HG02798 (cell line): ENCODE measurements around the gene APLP2.

ENCODE experiments used
- ATAC-seq: cut with Tn5 transposase; IDR thresholded peaks from one replicate; pipeline ENCODE4 v1.9.1; 2021; ENCODE audit warnings: mild to moderate bottlenecking; ENCODE audit not compliant: unreplicated experiment, poor library complexity

Gene APLP2

DNA sequence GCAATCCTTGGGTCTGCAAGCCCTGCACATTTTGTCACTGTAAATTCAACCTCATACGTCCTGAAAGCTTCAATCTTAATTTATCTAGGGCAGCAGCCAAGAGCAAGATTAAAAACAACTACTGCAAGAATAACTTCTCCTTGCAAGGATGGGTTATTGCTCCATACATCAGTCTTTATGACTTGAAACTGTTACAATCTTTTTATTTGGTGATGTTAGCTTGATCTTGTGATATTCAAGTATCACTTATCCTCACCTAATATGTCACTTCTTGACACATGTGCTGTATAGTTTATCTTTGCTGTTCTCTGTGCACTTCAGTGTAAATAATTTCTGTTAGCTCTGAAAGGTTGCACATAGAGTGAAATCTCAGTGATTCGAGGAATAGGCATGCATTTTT, 14.7 kb upstream of the APLP2 start:
- ATAC-seq, result no peak

DNA sequence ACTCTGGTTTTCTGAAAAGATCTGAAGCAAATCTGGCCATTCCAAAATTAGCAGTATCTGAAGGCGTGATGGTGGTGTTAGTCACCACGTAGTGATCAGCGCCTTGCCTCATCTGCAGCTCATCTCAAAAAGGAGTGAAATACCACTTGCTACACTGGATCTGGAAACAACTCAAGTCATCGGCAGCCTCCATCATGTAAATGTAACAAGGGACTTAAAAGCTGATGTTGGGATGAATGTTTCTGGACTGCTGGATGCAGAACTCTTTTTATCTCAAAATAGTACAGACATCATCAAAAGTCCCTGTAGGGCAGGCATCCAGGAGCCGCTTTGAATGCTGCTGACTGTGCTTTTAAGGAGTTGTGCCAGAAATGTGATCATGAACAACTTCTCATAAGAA, 14.1 kb upstream of the APLP2 start:
- no peak for ATAC-seq

DNA sequence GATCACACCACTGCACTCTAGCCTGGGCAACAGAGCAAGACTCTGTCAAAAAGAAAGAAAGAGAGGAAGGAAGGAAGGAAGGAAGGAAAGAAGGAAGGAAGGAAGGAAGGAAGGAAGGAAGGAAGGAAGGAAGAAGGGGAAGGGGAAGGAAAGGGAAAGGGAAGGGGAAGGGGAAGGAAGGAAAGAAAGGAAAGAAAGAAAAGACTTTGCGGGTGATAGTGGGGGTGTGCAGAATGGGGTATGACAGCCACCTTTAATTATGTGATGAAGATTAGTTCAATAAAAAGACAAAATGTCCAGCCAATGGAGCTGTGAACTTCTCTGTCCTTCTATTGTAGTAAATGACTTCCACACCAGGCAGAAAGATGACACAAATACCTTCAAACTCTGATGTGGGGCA, 8.7 kb upstream of the APLP2 start:
- no peak for ATAC-seq

DNA sequence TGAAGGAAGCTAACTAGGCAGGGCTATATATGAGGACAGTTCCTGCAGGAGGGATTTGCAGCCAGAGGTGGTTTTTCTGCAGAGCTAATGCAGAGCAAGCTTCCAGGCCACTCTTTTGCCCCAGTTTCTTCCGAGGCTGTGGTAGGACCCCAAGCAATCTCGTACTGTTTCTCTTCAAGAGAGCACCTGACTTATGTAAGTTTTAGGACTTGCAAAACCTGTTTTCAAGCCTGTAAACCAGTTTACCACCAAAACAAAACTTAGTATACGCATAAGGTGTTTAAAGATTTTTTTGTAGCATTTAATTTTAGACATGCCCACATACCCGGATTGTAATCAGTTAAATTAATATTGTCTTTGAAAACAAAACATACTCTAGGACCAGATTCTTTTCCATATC, 7.7 kb upstream of the APLP2 start:
- no peak for ATAC-seq

DNA sequence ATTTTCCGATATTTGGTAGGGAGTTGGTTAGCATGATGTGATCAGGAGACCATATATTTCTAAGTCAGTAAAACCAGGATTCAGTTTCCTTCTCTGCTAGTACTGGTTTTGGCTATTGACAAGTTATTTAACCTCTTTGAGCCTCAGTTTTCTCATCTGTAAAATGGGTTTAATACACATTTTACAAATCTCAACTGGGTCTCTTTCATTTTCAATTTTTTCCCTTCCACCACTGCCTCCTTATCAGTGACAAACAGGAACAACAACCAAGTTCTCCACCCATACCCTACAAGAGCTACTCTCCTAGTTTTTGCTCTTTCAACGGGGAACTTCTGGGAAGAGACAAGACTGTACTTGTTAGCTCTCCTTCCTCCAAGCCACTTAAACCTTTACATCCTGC, 6.2 kb upstream of the APLP2 start:
- no peak for ATAC-seq

DNA sequence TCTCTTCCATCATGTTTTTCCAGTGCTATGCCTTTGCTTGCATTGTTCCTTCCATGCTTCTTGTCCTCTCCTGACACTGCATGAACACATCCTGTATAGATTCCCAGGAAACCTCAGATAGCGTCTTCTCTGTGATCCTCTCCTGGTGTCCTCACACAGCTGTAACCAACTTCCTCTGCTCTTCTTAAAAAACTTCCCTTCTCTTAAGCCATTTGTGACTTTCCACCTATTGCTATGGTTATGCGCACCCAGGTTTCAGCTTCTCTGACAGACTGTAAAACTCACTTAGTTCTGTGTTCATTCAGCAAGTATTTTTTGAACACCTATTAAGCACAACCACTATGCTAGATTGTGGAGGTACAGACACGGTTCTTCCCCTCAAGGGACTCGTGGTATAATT, 5.1 kb upstream of the APLP2 start:
- no peak for ATAC-seq

DNA sequence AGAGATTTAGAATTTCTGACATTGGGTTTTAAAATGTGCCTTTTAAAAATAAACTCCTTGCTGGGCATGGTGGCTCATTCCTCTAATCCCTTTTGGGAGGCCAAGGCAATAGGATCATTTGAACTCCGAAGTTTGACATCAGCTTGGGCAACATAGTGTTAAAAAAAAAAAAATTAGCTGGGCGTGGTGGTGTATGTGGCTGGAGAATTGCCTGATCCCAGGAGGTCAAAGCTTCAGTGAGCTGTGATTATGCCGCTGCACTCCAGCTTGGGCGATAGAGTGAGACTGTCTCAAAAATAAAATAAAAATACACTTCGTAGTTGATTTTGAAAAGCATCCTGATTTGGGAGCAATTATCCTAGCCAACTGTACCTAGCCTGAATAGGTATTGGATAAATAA, 3.4 kb upstream of the APLP2 start:
- no peak for ATAC-seq

DNA sequence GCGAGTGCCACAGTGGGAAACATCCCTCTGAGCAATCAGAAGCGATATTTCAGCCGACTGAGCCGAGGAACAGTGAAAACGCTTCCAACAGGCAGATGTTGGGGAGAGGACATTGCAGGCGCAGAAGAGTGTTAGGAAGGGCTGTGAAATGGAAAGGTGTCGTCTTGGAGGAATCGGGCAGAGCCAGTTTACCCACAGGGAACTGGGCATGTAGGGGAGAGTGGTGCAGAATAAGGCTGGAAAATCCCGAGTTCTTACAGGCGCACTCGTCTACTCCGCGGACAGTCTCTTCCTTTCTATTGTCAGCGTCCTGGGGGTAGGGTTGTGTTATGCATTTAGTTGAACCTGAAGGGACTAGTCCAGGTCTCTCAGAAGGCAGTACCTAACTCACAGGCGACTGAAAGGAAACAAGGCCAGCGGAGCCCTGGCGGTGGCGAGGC, 1.1 kb upstream of the APLP2 start:
- no peak for ATAC-seq

DNA sequence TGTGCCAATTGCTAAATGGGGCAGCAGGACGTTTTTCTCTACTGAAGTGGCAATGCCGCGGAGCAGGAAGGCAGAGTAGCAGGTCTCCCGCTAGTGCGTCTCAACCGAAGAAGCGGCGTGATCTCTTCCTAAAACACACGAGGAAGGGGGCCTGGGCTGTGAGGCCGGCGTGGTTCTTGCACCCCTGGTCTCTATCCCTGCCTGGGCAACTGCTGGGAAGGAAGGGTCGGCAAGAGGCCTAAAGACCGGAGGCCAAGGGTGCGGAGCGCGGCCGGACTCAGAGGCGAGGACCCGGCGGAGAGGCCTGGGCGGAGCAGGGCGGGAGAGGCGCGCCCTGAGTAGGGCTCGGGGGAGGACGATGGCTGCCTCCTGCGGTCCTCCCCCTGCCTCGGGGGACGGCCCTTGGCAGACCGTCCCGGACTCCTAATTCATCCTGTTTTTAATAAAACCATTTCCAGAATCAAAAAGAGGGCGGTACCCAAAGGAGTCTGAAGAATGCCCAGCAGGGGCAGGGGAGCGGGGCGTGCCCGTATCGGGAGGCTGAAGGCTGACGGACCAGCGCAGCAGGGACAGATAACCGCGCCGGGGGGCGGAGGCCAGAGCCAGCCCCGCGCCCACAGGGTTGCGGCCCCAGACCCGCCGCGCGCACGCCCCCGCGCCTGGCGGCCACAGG, 572 bp upstream of the APLP2 start:
- ATAC-seq, result peak; percentile 38

DNA sequence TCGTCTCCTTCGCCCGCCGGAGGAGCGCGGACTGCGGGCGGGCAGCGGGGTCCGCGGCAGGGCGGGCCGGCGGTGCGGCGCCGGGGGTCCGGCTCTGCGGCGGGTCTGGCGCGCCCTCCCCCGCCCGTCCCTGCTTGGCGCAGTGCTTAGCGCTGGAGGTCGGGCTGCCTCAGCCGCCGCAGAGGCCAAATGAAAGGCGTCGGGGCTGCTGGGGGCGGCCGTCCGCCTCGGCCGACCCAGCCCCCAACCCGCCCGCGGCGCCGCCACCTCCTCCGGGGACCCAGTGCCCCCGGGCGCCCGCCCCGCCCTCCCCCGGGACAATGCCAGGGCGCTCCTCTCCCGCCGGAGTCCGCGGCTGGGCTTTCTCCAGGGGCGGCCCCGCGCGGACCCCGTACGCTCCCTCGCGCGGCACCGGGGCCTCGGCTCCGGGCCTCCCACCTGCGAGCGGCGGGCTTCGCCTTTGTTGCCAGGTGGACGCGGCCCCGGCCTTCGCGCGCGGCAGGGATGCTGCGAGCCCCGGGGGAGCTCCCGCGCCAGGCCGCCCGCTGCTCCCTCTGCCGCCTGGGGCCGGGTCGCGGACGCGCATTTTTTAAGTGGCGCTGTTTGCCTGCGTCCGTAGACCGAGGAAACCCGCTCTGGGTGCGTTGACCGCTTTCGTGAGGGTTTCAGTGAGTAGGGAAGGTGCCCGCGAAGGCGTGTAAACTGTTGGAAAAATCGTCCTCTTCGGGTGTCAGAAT, 583 bp downstream of the APLP2 start:
- ATAC-seq, result peak; percentile 27

DNA sequence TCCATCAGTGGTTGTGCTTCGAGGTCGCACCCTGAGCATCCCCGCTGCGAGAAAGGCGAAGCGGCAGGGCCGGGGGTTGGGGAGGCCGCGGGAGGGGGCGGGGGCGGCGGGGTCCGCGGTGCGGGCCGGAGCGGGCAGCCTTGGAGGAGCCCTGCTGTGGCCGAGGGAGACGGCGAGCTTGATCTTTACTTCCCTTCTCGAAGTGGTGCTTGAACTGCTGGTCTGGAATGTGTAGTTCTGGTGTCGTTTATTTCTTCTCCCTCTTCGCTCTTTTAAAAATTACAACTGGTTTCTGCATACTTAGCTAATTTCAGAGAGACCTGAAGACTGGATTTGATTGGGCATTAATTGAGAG, 1.1 kb downstream of the APLP2 start:
- ATAC-seq, result no peak

DNA sequence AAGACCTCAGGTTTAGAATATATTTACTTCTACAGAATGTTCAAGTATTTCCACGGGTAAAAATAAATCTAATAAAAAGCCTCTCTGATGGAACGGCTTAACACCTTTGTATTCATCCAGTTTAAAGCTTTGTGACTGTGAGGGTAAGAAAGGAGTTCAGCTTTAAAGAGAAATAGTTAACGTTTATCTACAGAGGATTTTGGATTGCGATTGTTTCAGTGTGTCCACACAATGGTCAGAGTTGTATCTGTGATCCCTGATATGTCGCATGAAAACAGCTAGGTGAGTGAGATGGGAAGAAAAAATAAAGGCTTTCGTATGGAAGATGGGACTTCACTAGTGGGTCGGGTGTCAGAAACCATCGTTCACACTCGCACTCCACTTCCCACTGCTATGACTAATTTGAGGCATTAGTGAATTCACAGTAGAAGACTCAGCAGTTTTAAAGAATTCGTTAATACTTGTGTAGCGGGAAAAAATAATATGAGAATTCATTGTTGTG, 1.6 kb downstream of the APLP2 start:
- ATAC-seq, result no peak

DNA sequence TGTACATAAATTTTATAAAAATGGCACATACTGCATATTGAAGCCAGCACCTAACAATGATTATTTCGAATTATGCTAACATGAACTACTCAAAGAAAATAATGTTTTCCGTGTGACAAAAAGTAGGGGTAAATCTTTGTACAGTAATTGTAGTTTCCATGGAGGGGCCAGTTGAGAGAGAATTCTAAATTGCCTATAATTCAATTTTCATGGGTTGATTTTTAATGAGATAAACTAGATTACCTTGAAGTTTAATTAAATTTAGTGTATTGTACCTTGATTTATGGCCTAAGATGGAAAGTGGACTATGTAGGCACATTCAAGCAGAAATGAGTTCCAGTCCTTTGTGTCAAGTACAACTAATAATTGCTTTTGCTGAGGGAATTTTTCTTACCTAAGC, 5.0 kb downstream of the APLP2 start:
- no peak for ATAC-seq

DNA sequence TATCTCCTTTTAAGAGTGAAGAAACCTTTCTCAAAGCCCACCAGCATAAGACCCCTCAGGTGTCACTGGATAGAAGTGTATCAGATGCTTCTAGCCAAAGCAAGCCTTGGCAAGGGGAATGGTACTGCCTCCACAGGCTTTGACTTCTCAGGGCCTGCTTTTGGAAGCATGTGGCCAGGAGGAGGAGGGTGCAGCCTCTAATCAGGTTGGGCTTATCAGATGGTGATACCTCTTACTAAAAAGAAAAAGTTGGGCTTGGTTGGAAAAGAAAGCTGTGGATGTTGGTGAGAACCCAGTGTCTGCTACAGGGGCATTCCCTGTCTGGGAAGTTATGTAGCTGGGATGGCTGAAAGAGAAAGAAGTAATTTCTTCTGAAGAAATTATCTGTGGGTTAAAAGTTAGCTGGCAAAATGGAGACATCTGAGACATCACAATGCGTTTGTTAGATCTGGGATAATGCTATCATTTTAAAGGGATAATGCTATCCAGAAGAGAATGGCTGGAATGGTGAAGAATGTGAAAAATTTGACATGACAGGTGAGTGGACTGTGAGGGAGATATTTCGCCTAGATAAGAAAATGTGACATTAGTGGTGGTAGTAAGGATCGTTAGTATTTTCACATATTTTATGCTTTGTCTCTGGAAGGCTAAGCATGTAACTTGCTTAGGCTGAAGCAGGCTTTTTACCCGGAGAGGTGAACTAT, 7.2 kb downstream of the APLP2 start:
- no peak for ATAC-seq

DNA sequence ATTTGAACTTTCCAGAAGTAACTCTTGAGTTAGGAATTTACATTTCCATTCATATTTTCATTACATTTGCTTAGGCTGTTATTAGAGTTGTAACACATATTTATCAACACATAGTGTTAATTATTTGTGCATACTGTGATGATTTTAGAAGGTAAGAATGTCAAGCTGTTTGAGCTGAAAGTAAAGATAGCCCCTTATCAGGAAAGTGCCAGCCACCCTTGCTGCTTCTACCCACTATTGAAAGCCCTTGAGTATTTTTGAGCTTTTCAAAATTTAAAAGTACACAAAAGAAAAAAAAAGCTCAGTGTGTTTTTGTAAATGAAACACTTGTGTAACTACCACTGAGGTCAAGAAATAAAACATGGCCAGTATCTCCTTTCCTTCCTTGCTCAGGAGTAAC, 8.0 kb downstream of the APLP2 start:
- ATAC-seq, result no peak

DNA sequence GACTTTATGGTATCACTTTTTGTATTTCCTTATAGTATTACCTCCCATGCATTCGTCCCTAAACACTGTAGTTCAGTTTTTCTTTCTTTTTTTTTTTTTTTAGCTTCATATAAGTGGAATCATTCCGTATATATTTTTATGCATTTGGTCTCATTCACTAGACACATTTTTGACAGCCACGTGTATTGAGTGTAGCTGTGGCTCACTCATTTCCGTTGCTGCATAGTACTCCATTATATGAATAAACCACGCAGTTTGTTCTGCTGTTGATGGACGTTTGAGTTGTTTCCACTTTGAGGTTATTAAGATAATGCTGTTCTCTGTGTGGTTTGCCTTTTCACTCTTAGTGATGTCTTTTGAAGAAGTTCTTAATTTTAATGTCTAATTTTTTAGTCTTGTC, 8.4 kb downstream of the APLP2 start:
- no peak for ATAC-seq

DNA sequence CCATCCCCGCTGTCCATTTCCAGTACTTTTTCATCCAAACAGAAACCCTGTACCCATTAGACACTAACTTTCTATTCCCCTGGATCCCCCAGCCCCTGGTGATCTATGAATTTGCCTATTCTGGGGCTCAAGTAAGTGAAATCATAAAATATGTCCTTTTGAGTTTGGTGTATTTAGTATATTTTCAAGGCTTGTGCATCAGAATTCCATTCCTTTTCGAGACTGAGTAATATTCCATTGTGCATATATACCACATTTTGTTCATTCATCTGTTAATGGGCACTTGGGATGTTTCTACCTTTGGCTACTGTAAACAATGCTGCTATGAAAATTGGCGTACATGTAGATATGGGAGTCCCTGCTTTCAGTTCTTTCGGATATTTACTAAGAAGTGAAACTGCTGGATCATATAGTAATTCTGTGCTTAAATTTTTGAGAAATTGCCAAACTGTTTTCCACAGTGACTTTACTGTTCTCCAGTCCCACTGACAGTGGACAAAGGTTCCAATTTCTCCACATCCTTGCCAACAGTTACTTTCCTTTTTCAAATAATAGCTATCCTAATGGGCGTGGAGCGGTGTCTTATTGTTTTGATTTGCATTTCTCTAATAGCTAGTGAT, 16.1 kb downstream of the APLP2 start:
- no peak for ATAC-seq

DNA sequence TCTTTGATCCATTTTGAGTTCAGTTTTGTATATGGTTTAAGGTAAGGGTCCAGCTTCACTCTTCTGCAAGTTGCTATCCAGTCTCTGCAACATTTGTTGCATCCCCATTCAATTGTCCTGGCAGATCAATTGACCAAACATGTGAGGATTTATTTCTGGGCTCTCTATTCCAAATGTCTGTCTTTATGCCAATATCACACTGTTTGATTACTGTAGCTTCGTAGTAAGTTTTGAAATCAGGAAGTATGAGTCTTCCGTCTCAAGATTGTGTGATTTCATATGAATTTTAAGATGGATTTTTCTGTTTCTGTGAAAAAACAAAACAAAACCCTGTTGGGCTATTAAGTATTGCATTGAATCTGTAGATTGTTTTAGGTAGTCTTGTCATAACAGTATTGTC, 17.0 kb downstream of the APLP2 start:
- no peak for ATAC-seq

DNA sequence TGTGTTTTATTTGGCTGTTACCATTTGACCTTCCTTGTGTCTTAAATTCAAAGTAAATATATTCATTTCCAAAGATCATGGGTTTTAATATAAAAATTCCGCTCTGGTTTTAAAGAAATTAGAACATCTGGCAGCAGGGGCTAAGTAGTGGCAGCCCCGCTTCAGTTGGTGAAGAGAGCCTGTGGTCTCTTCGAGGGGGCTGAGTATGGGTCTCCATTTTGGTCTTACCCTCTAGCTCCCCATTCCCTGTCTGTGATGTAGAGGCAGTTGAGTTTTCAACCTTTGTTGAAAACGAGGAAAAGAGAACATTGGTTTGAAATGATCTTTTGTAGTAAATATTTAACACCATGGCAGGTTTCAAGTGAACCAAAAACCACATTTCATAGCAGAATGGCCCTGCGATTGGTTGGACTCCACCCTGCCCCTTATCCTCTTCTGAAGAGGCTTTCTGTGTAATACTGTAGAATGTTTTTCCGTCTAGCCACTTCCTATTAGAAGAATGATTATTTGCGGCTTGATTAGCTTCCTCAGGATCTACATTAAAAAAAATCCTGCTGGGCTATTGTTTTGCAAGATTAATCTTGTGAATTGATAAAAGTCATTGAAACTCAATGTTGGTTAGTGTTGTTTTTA, 17.7 kb downstream of the APLP2 start:
- peak; percentile 74 for ATAC-seq

DNA sequence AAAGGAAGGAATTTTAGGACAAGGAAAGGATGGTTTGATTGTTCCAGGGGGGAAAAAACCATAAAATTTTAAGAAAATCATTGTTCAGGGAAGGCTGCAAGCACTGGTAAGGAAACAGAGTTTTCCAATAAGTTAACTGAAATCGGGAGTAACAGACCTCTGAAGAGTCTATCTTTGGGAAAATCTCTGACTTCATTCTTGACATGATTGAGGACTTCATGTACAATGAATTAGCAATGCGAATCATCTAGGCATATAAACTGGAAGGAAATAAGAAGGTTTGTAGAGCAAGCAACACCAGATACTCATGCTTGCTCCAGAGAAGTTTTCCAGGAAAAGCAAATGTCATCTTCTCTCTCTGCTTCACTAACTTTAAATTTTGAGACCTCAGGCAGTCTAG, 18.5 kb downstream of the APLP2 start:
- ATAC-seq, result no peak
